ENCODE results near the gene PAOX.

PAOX gene

DNA sequence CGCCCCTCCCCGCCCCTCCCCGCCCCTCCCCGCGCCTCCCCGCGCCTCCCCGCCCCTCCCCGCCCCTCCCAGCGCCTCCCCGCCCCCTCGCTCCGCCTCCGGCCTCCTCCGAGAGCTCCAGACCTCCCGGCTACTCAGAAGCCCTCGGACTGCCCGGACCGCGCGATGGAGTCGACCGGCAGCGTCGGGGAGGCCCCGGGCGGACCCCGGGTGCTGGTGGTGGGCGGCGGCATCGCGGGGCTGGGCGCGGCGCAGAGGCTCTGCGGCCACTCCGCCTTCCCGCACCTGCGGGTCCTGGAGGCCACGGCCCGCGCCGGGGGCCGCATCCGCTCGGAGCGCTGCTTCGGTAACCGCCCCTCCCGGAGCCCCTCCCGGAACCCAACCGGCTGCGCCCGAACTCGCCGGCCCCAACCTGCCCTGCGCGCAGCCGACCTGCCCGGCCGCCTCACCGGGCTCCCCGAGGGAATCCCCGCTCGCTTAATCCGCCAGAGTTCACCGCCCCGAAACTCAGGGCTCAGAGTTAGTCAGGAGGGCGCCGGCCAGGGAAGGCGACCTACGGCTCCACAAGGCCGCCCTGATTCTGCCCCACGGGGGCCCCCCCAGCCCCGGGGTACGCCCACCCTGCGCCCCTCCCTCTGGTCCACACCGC is at the start of gene PAOX:
PAOX (plus strand) TSS at position 111 of the 649 bp plus-strand sequence; CDS start at position 166, 55 bp downstream.
- DNase-seq = peak; percentile 88

DNA sequence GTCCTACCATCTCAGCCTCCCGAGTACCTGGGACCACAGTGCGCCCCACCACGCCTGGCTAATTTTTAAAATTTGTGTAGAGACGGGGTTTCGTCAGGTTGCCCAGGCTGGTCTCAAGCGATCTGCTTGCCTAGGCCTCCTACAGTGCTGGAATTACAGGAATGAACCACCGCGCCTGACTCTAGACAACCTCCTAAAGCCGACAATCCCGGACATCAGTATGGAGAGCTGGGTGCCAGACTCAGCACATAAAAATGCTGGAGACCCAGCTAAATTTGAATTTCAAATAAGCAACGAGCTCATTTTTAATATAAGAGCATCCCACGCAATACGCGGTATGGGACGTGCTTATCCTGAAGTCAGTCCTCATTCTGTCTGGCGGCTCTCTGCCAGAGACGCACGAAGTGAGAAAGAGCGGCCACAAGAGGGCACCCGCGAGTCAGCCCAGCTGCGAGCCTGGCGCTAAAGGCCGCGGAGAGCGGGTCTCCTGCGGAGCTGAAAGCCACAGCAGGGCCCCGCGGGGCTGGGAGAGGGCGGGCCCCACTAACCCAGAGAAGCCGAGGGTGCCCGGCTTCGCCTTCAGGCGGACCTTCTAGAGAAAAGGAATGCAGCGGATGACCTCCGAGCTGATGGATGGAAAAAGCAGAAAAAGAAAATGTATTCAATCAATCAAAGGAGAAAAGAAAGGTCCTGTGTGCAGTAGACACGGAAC is 49.4 kb upstream of the PAOX start:
- DNase-seq = peak; percentile 95

DNA sequence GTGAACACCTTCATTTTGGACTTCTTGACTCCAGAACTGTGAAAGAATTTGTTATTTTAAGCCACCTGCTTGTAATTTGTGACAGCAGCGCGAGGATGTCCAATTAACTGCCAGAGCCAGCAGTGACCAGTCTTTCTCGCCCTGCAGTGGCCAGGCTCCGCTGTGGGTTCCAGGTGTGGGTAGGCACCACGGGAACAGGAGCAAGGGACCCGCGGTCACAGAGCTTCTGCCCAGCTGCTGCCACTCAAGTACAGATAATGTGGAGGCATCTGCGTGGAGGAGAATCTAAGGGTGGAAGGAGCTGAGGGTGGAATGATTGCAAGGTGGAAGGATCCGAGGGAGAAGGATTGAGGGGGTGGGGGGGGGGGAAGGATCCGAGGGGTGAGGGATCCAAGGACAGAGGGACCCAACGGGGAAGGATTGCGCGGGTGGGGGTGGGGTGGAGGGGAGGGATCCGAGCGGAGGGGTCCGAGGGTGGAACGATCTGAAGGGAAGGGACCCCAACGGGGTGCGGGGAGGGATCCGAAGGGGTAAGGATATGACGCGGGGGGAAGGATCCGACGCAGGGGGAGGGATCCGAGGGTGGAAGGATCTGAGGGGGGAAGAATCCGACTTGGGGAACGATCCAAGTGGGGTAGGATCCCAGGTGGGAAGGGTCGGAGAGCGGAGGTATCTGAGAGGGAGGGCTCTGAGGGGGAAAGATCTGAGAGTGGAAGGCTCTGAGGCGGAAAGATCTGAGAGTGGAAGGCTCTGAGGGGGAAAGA is 45.9 kb upstream of the PAOX start:
- no peak for DNase-seq

DNA sequence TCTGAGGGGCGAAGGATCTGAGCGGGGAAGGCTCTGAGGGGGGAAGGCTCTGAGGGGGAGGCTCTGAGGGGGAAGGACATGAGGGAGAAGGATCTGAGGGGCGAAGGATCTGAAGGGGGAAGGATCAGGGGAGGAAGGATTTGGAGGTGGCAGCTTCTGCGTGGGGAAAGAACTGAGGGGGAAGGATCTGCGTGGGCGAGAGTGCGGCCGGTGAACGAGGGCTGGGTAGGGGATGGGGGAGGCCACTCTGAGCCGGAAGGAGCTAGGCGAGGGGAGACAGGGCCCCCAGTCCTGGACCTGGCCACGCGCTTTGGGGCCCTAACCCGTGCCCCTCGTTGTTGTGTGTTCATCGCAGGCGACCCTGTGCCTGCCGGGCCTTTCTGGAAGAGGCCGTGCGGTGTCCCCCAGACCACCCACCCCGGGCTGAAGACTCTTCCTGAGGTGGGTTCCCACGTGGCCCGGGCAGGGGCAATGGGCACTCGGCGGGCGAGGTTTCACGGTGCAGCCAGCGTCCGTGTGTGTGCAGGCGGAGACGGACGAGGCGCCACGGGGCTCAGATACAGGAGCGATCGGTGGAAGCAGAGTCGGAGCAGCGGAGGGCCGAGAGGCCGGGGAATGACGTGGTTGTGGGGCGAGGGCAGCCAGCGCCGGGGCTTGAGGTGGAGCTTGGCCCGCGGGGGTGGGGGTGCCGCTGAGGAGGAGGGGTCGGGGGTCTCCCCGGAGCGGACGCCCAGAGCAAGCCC is 44.4 kb upstream of the PAOX start:
- no peak for DNase-seq

DNA sequence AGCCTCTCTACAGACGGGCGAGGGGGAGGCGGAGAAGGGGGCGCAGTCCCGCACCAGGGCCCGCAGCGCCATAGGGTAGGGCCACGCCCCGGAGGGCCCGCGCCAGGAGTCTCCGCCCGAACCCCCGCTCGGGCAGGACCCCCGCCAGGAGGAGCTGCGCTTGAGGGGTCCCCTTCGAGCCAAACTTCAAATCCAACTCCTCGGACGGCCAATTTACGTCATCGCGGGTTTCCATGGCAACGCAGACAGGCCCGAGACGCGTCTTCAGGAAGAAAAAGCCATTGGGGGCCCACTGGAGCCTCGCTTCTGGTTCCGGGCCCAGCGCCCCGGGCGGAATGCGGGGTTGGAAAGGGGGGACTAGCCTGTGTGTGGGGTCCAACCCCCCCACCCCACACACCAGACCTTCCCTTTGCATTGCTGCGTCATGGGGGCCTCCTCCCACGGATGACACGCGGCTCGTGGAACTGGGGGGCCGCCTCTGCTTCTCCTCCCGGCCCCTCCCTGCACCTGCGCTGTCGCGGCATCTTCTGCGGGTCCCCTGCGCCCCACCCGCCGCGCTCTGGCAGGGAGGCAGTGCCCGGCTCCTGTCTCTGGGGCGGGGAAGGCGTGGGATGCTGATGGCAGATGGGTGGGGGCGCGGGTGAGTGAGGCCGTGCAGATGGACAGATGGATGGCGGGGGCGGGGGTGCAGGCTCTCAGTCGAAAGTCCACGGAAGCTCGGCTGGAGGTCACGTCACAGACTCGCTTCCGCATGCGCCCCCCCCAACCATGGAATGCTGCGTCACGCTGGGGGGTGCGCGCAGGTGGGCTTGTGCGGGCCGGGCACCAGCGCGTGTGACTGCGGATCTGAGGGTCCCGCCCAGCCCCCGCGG is 43.6 kb upstream of the PAOX start:
- peak; percentile 87 for DNase-seq

DNA sequence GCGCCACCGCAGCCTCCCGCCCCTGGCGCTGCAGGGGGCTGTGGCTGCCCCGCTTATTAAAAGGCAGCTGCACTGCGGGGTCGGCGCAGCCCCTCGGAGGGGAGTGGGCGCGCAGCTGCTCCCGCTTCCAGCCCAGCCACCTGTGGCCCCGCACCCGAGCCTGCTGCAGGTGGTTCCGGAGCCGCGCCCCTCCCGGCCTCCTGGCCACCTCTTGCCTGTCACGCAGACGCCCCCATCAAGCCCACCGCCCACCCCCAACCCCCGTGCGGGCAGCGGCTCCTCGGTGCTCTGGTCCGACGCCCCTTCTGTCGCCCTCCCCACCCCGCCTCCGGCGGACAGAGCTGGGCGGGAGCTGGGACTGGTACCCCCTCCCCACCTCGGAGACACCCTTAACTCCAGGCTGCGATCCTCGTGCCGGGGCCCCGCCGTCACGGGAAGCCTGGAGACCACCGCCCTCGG is 42.9 kb upstream of the PAOX start:
- DNase-seq = no peak

DNA sequence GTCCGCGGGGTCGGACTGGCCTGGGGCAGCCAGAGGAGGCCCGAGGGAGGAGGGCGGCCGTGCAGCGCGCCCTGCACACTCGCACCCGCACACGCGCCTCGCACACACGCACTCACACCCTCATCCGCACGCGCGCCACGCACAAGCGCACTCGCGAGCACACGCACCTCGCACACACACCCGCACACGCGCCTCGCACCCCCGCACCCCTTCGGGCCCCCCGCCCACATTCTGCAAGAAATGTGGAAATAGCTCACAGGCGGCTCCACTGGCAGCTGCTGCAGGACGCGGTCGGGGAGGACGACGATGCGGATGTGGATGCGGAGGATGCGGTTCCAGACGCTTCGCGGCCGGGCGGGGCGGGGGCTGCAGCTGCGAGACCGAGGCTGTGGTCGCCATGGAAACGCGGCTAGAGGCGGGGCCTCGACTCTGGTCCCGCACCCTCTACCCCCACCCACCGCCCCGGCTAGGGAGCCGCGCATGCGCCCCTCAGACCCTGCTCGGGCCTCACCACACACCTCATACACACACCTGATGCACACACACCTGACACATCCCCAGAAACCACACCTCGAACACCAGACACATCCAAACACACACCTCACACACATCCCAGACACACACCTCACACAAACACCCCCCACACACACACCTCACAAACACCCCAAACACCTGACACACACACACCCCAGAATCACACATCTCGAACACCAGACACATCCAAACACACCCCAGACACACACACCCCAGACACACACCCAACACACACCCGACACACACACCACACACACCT is 42.3 kb upstream of the PAOX start, which contains the start of gene CALY:
CALY (minus strand) TSS at position 320 of the 793 bp plus-strand sequence. CDS start 7,907 bp downstream, outside the sequence.
- peak; percentile 80 for DNase-seq

DNA sequence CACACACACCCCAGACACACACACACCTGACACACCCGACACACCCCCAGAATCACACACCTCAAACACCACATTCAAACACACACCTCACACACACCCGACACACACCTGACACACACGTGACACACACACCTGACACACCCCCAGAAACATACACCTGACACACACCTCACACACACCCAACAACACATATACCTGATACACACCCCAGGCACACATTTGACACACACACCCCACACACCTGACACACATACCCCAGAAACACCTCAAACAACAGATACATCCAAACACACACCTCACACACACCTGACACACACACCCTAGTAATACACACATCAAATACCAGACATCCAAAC is 41.7 kb upstream of the PAOX start:
- no peak for DNase-seq

DNA sequence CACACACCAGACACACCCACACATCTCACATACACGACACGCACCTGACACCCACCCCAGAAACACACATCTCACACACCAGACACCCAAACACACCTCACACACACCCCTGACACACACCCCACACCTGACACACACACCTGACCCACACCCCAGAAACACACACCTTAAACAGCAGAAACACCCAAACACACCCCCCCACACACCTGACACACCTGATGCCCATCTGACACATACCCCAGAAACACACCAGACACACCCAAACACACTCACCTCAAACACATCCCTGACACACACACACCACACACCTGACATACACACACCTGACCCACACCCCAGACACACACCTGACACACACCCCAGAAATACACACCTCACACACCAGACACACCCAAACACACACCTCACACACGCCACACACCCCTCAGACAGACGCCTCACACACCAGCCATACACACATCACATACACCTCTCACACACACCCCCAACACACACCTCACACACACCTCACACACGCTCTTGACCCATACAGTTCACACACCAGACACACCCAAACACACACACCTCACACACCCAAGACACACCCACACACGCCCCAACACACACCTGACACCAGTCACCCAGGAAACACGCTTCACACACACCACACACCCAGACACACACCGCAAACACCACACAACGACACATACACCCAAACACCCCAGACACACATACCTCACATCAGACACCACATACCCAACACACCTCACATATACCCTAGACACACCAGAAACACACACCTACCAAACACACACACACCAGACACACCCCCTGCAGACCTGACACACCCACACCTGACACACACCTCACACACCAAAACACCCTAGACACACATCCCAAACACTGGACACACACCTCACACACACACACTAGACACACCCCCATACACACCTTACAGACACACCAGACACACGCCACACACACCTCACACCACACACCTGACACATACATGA is 40.7 kb upstream of the PAOX start:
- DNase-seq = no peak

DNA sequence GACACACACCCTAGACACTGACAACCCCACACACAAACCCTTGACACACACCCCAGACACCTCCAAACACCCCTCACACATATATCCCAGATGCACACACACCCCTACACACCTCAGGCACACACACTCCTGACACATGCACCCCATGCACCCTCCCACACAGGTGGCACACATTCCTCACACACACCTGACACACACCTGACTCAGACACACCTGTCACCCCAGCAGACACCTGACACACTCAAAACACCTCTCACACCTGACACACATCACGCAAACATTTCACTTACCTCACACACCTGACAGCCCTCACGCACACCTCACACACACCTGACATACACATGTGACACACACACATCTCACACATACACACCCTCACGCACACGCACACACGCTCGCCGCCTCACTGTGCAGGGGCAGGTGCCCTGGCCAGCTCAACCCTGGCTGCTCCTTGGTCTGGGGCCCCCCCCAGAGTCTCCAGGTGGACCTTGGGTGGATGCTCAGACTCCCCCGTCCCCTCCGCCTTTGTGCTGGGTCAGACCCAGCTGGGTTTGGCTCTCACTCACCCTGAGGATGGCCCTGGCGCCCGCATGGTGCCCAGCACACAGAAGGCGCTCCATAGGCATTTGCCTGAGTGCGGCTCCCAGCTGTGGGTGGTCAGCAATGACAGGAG is 39.2 kb upstream of the PAOX start:
- no peak for DNase-seq

DNA sequence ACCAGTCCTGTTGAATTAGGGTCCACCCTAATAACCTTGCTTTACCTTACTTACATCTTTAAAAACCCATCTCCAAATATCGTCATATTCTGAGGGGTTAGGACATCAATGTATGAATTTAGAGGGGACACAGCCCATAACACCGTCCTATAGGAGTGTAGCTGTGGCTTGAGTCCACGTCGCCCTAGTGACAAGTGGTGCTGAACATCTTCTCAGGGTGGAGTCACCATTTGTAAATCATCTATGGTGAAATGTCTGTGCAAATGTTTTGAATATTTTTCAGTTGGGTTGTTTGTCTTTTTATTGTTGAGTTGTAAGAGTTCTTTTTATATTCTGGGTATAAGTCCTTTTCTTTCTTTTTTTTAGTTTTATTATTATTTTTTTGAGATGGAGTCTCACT is 37.1 kb upstream of the PAOX start:
- no peak for DNase-seq

DNA sequence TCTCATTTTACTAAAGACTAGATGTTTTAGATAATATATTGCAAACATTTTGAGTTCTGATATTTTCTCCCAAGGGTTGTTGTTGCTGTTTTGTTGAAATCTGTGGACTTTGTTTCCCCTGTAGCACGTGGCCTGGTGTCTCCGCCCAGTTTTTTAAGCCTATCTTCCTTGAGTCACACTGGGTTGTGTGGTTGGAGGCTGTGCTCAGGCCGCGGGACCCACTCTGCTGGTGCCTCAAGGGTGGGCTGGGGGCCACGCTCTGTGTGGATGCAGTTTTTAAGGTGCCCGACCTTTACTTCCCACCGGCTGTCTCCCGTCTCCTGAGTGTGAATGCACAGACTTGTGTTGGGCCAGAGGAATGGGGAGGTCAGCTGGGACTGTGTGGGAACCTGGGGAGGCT is 36.1 kb upstream of the PAOX start:
- no peak for DNase-seq

DNA sequence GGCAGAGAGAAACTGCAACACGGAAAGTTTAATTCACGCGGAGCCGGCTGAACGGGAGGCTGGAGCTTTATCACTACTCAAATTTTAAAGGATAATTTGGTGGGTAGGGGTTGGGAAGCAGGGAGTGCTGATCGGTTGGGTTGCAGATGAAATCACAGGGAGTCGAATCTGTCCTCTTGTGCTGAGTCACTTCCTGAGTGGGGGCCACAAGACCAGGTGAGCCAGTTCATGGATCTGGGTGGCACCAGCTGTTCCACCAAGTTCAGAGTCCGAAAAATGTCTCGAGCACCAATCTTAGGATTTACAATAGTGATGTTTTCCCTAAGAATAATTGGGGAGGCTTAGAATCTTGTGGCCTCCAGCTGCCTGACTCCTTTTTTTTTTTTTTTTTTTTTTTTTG is 35.5 kb upstream of the PAOX start:
- no peak for DNase-seq

DNA sequence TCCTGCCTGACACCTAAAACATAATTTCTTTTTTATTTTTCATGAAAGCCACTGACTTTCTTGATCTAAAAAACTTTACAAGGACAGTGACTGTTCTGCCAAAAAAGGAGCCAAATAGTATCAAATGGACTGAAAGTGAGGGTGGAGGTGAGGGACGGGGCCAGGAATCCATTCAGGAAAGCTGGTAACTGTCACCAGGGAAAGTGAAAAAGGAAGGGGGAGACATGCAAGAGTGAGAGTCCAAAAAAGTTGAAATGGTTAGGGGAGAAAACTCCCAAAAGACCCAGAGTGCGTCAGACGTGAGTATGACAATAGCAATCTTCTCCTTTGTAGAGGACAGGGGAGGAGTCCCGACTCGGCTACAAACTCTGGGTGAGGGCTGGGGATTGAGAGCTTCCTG is 34.8 kb upstream of the PAOX start:
- DNase-seq = no peak

DNA sequence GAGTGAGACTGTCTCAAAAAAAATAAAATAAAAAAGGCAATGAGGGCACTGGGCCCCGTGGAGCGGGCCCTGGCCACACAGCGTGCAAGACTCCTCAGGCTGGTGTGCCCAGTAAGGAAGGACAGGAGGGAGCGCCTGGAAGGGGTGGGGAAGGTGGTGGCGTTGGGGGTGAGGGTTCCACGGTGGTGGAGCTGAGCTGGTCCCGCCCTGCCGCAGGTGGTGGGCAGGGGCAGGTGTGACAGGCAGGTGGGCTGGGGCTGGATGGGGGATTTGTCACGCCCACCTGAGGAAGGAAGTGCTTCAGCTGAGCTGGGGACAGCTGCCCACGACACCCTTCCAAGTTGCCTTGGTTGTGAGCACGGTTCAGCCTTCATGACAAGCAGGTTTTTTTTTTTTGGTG is 32.6 kb upstream of the PAOX start:
- DNase-seq = no peak

DNA sequence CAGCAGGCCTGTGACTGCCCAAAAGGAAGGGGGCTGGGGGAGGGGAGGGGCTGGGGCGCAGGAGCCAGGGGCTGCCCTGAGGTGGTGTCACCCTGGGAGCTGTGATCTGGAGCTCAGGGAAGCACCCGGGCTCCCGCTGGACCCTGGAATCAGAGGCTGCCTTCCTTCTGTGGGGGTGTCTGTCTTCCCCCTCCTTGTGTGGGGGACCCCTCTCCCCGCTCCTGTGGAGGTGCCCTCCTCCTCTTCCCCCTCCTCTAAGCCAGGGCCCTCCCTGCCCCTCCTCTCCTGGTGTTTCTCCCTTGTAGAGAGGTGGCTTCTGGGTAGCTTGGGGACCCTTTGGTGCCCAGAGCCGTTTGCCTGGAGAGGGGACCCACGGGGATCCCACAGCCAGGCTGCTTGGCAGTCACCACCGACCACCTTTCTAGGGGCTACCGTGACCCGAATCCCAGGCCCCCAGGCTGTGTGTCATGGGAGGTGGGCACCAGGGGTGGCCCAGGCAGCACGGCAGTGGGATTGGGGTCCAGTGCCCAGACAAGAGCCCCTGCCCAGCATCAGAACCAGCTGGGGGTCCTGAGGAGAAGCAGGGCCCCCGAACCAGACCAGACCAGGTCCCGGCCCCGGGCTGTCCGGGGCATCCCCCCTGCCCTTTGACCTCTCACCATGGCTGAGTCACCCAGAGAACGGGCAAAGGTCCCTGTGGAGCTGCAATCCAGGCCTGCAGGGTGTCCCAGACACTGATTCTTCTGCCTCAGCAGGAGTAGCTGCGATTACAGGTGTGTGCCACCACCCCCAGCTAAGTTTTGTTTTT is 31.1 kb upstream of the PAOX start:
- no peak for DNase-seq

DNA sequence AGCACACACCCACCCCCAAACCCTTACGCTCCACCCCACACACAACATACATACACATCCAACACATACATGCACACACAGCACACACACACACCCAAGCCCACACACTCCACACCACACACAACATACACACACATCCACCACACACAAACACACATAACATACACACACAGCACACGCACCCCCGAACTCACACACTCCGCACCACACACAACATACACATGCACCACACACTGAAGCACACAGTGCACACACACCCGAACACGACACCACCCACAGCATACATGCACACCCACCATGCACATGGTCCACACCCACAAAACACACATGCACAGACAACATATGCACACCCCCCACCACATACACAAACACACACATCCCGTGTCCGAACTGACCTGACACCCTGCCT is 29.9 kb upstream of the PAOX start:
- DNase-seq = no peak

DNA sequence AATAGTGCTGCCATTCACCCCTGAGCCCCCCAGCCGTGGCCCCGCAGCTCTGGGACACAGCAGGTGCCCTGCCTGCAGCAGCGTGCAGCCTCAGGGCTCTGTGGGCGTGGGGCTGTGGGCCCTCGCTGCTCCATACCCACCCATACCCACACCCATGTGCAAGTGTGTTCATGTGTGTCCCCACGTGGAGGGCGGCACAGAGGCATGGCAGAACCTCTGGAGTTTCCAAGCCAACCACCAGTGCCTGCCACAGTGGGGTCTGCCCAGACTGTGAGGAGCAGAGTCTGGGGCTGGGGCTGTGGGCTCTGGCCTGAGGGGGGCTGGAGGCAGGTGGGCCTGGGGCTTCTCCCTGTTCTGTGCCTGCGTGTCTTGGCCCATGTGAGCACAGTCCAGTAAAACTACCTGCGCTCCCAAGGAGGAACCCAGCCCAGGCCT is 29.5 kb upstream of the PAOX start:
- no peak for DNase-seq
